Measurements from ENCODE around the gene NIPAL3.

GRCh38 chr1:24410750-24411149 lies 4.9 kb upstream of the NIPAL3 start:
- TF ChIP-seq POLR2A (IDR thresholded peaks at IDR 0.05; ENCODE audit: borderline replicate concordance, extremely low read depth, insufficient read depth, insufficient read length) (no peak), POLR2AphosphoS5 (IDR thresholded peaks at IDR 0.05; ENCODE audit: low read depth, low read length) (no peak), CTCF (IDR thresholded peaks at IDR 0.05 in 2 of 3, conservative IDR thresholded peaks at IDR 0.05 in 1 of 3; ENCODE audit: borderline replicate concordance in 1 of 3, insufficient read depth in 1 of 3, low read depth in 2 of 3, low read length in 2 of 3) (no peak)

Measured in HCT116 (cell line).